OCI-LY3 (cell line): ENCODE results near the gene PPHLN1.

ENCODE experiments used
- H2AFZ ChIP-seq: fragments of 200-600, 300-600 bp; shearing (Covaris generic); 2 replicates; pipeline ENCODE4 v1.6.0; 2014; ENCODE audit warnings: antibody characterized with exemption, low read depth, low read length
- H3K27ac ChIP-seq: fragments of 200-600, 300-600 bp; sonication (generic); 2 replicates; pipeline ENCODE4 v1.5.1; 2014; ENCODE audit warnings: mild to moderate bottlenecking, low read length, moderate library complexity, mixed read lengths
- H3K27me3 ChIP-seq: fragments of 200-600, 300-600 bp; sonication (generic); 2 replicates; pipeline ENCODE4 v1.6.1; 2014; ENCODE audit warnings: low read depth, low read length, mixed read lengths
- H3K36me3 ChIP-seq: fragments of 200-600, 300-600 bp; sonication (generic); replicated peaks from 2 replicates; pipeline ENCODE3; 2014; ENCODE audit warnings: low read depth, low read length, mixed read lengths
- H3K4me1 ChIP-seq: fragments of 300-600, 200-600 bp; sonication (generic); 2 replicates; pipeline ENCODE4 v1.6.1; 2014; ENCODE audit warnings: low read length, mixed read lengths
- H3K4me2 ChIP-seq: fragments of 200-600, 300-600 bp; sonication (generic); 2 replicates; pipeline ENCODE4 v1.6.1; 2014; ENCODE audit warnings: low read length, mixed read lengths
- H3K4me3 ChIP-seq: fragments of 300-600, 200-600 bp; sonication (generic); 2 replicates; pipeline ENCODE4 v1.5.1; 2014; ENCODE audit warnings: antibody characterized with exemption, mild to moderate bottlenecking, low read length, moderate library complexity
- H3K79me2 ChIP-seq: fragments of 300-600, 200-600 bp; shearing (Covaris generic); 2 replicates; pipeline ENCODE4 v1.6.1; 2014; ENCODE audit warnings: mild to moderate bottlenecking, low read length, mixed read lengths
- H3K9ac ChIP-seq: fragments of 300-600, 200-600 bp; shearing (Covaris generic); 2 replicates; pipeline ENCODE4 v1.6.0; 2014; ENCODE audit warnings: mild to moderate bottlenecking, low read length, moderate library complexity
- H3K9me3 ChIP-seq: fragments of 200-600, 300-600 bp; shearing (Covaris generic); 2 replicates; pipeline ENCODE4 v1.6.1; 2014; ENCODE audit warnings: low read length, mixed read lengths; ENCODE audit not compliant: insufficient read depth
- H4K20me1 ChIP-seq: fragments of 200-600, 300-600 bp; sonication (generic); 2 replicates; pipeline ENCODE4 v1.6.1; 2016; ENCODE audit warnings: low read length, mixed read lengths; ENCODE audit not compliant: insufficient read depth
- CTCF ChIP-seq: fragments of 200-600, 300-600 bp; sonication (generic); IDR thresholded peaks from 2 replicates; pipeline ENCODE4 v1.5.1; 2014; ENCODE audit warnings: antibody characterized with exemption, low read length, low read depth
- EZH2phosphoT487 ChIP-seq: fragments of 200-600 bp; shearing (Covaris generic); IDR thresholded peaks from 2 replicates; pipeline ENCODE4 v1.6.1; 2018; ENCODE audit warnings: antibody characterized with exemption, mixed run types, low read depth

Gene PPHLN1

GRCh38 chr12:42475106-42475505 lies 149.1 kb downstream of the PPHLN1 start:
- no peak overlapping the region for H3K4me3 ChIP-seq
- no peaks in the 10 kb centered on the region for H4K20me1 ChIP-seq
- no peak overlapping the region for H3K4me2 ChIP-seq
- H3K9me3 ChIP-seq = no peaks in the 10 kb centered on the region
- H3K36me3 ChIP-seq = no peaks in the 10 kb centered on the region
- TF ChIP-seq EZH2phosphoT487 (no peak), CTCF (no peak)
- 0 out of 2 replicates have a peak, but pooled peaks cover 12% of the 10 kb centered on the region for H3K27me3 ChIP-seq
- H3K4me1 ChIP-seq = peaks cover 32% of the 10 kb centered on the region
- H2AFZ ChIP-seq = no peak overlapping the region
- H3K9ac ChIP-seq = no peak overlapping the region
- no peaks in the 10 kb centered on the region for H3K79me2 ChIP-seq
- H3K27ac ChIP-seq = no peak overlapping the region

- Histone ChIP-seq H3K27ac (no peak overlapping the region), H3K79me2 (no peaks in the 10 kb centered on the region), H4K20me1 (no peaks in the 10 kb centered on the region), H3K27me3 (0 out of 2 replicates have a peak, but pooled peaks cover 12% of the 10 kb centered on the region), H3K4me2 (no peak overlapping the region), H3K36me3 (no peaks in the 10 kb centered on the region), H3K9me3 (no peaks in the 10 kb centered on the region), H3K4me3 (no peak overlapping the region), H3K9ac (no peak overlapping the region), H3K4me1 (peaks cover 15% of the 10 kb centered on the region), H2AFZ (no peak overlapping the region)
- TF ChIP-seq EZH2phosphoT487 (no peak), CTCF (no peak)
Observed at GRCh38 chr12:42477941-42478340, 152.0 kb downstream of the PPHLN1 start.

- H3K4me1 ChIP-seq = peaks cover 17% of the 10 kb centered on the region
- H3K79me2 ChIP-seq = no peaks in the 10 kb centered on the region
- H3K4me3 ChIP-seq = no peak overlapping the region
- H3K27me3 ChIP-seq = peaks cover 36% of the 10 kb centered on the region
- H4K20me1 ChIP-seq = no peaks in the 10 kb centered on the region
- no peak overlapping the region for H2AFZ ChIP-seq
- no peak overlapping the region for H3K27ac ChIP-seq
- no peak overlapping the region for H3K9ac ChIP-seq
- no peaks in the 10 kb centered on the region for H3K9me3 ChIP-seq
- no peak for TF ChIP-seq CTCF
- no peak for TF ChIP-seq EZH2phosphoT487
- H3K36me3 ChIP-seq = no peaks in the 10 kb centered on the region
- no peak overlapping the region for H3K4me2 ChIP-seq
Observed at GRCh38 chr12:42481368-42481767, 155.4 kb downstream of the PPHLN1 start.

GRCh38 chr12:42482041-42482747 lies 156.2 kb downstream of the PPHLN1 start:
- Histone ChIP-seq H4K20me1 (no peaks in the 10 kb centered on the region), H2AFZ (peak overlapping the region; percentile 67), H3K36me3 (no peaks in the 10 kb centered on the region), H3K27me3 (peaks cover 44% of the 10 kb centered on the region), H3K4me2 (peak overlapping the region; percentile 92), H3K9me3 (no peaks in the 10 kb centered on the region), H3K9ac (peak overlapping the region; percentile 41), H3K4me3 (peak overlapping the region; percentile 84), H3K27ac (no peak overlapping the region), H3K79me2 (no peaks in the 10 kb centered on the region), H3K4me1 (peaks cover 17% of the 10 kb centered on the region)
- TF ChIP-seq EZH2phosphoT487 (no peak), CTCF (no peak)
